HepG2 (cell line): ENCODE data around the gene CLCNKA. TPM values are rescaled to one million over a fixed set of nuclear protein-coding genes. Genes with fewer than 3 reads are reported as not detected.

Experiments used
- HNF4G ChIP-seq, 2 experiments: sonication (generic) in 1 of 2; formaldehyde crosslinking in 1 of 2; IDR thresholded peaks; 2 replicates each; pipeline versions ENCODE4 v1.4.0 to v1.6.1; 2011 to 2020; ENCODE audit warnings: borderline replicate concordance in 2 of 2, low read depth in 2 of 2, mild to moderate bottlenecking in 2 of 2, low read length in 1 of 2, missing genetic modification reagents in 1 of 2, moderate library complexity in 1 of 2
- HNRNPH1 ChIP-seq: fragments of 200-400 bp; formaldehyde crosslinking; optimal IDR thresholded peaks from 2 replicates; pipeline ENCODE3; 2017; ENCODE audit warnings: mild to moderate bottlenecking, low read depth, low read length
- KDM2A ChIP-seq: sonication (generic); formaldehyde crosslinking; IDR thresholded peaks from 2 replicates; pipeline ENCODE4 v1.4.0; 2020; ENCODE audit warnings: low read depth, missing genetic modification reagents, borderline replicate concordance
- KDM3A ChIP-seq: IDR thresholded peaks from 2 replicates; pipeline ENCODE4 v1.6.1; 2018; ENCODE audit warnings: low read depth, missing compliant biosample characterization
- MED1 ChIP-seq: sonication (generic); formaldehyde crosslinking; IDR thresholded peaks from 2 replicates; pipeline ENCODE4 v1.4.0; 2020; ENCODE audit warnings: missing genetic modification reagents
- MNT ChIP-seq: fragments of 450-650 bp; IDR thresholded peaks from 2 replicates; pipeline ENCODE4 v1.6.1; 2016
- PCBP1 ChIP-seq: fragments of 200-400 bp; formaldehyde crosslinking; IDR thresholded peaks from 2 replicates; pipeline ENCODE4 v1.6.1; 2017; ENCODE audit warnings: mild to moderate bottlenecking, low read depth, low read length, borderline replicate concordance
- TAF15 ChIP-seq: fragments of 200-400 bp; formaldehyde crosslinking; IDR thresholded peaks from one replicate; pipeline ENCODE4 v1.6.1; 2018; ENCODE audit warnings: mild to moderate bottlenecking, low read depth, low read length; ENCODE audit not compliant: poor library complexity, severe bottlenecking
- TEF ChIP-seq: sonication (generic); formaldehyde crosslinking; IDR thresholded peaks from 2 replicates; pipeline ENCODE4 v1.5.0; 2020; ENCODE audit warnings: missing genetic modification reagents
- ZBTB14 ChIP-seq: sonication (generic); formaldehyde crosslinking; IDR thresholded peaks from 2 replicates; pipeline ENCODE4 v1.4.0; 2020; ENCODE audit warnings: missing genetic modification reagents
- ZBTB26 ChIP-seq: IDR thresholded peaks from 2 replicates; pipeline ENCODE4 v1.6.1; 2016; ENCODE audit warnings: missing compliant biosample characterization, missing genetic modification reagents, borderline replicate concordance
- ZNF296 ChIP-seq: sonication (generic); formaldehyde crosslinking; conservative IDR thresholded peaks from 2 replicates; pipeline ENCODE4 v1.5.0; 2020; ENCODE audit warnings: mild to moderate bottlenecking, missing genetic modification reagents
- ZNF441 ChIP-seq: sonication (generic); formaldehyde crosslinking; IDR thresholded peaks from 2 replicates; pipeline ENCODE4 v1.7.0; 2021; ENCODE audit warnings: missing genetic modification reagents, borderline replicate concordance
- ZNF687 ChIP-seq: sonication (generic); formaldehyde crosslinking; IDR thresholded peaks from 2 replicates; pipeline ENCODE4 v1.5.1; 2020; ENCODE audit warnings: mild to moderate bottlenecking, missing genetic modification reagents, moderate library complexity
- ZNF691 ChIP-seq: sonication (generic); formaldehyde crosslinking; IDR thresholded peaks from 2 replicates; pipeline ENCODE4 v1.4.0; 2020; ENCODE audit warnings: missing genetic modification reagents, low read depth, mild to moderate bottlenecking, borderline replicate concordance
- ZNF776 ChIP-seq: sonication (generic); formaldehyde crosslinking; IDR thresholded peaks from 2 replicates; pipeline ENCODE4 v1.4.0; 2020; ENCODE audit warnings: mild to moderate bottlenecking, missing genetic modification reagents
- ZSCAN30 ChIP-seq: sonication (generic); formaldehyde crosslinking; IDR thresholded peaks from 2 replicates; pipeline ENCODE4 v1.5.0; 2020; ENCODE audit warnings: mild to moderate bottlenecking, missing genetic modification reagents
- polyA plus RNA-seq, 8 experiments: library from polyadenylated mRNA; depleted of rRNA in 3 of 8; stranded (reverse) in 7 of 8; unstranded in 1 of 8; fragments of >200 nt; fragmentation: Illumina TruSeq in 4 of 8; extraction: Trizol in 4 of 8; gene quantifications; 2 replicates each; pipeline versions ENCODE4 v1.2.1 to v1.2.3, GENCODE V29; 2011 to 2016; ENCODE audit warnings: low read depth in 4 of 8, missing spikeins in 1 of 8, mixed read lengths in 1 of 8; ENCODE audit not compliant: insufficient read depth in 1 of 8
- total RNA-seq, 5 experiments: library from RNA; depleted of rRNA; stranded (reverse); fragments of >200 nt; fragmentation: Illumina TruSeq; extraction: Trizol; gene quantifications; 2 replicates each; pipeline ENCODE4 v1.2.3, GENCODE V29; 2016; ENCODE audit warnings: low read depth in 1 of 5

CLCNKA gene
- total and polyA plus RNA-seq, 2 of the 13 experiments (the other 11 are each of a cell fraction or from before 2014, with no cell fraction given), result 0.03 TPM; not detected in 1

- TF ChIP-seq MNT (no peak), KDM3A (CRISPR knock-in tag) (no peak), PCBP1 (no peak), ZBTB14 (CRISPR knock-in tag) (no peak), ZNF296 (no peak), ZNF441 (CRISPR knock-in tag) (no peak), MED1 (CRISPR knock-in tag) (no peak), ZSCAN30 (CRISPR knock-in tag) (no peak), ZBTB26 (CRISPR knock-in tag) (no peak), HNF4G (IDR thresholded peaks at IDR 0.05; ENCODE audit: borderline replicate concordance, low read depth, low read length) (no peak), HNF4G (CRISPR knock-in tag; IDR thresholded peaks at IDR 0.05; ENCODE audit: borderline replicate concordance, low read depth) (no peak), HNRNPH1 (no peak), KDM2A (CRISPR knock-in tag) (peak; percentile 33; the same call in 1 of the 2 replicates), TEF (no peak), ZNF691 (CRISPR knock-in tag) (no peak), TAF15 (no peak), ZNF687 (CRISPR knock-in tag) (peak; percentile 79), ZNF776 (no peak)
These were observed 4.2 kb upstream of the CLCNKA start, which contains the start of gene HSPB7 (continued) for GRCh38 chr1:16017461-16018303.
